Hepatocyte (in vitro differentiated cells): ENCODE results near the gene SH3PXD2A.

Experiments
- EZH2 ChIP-seq: fragments of 200-600 bp; sonication (generic); IDR thresholded peaks from 2 replicates; pipeline ENCODE4 v1.6.1; 2016; ENCODE audit warnings: antibody characterized with exemption, mild to moderate bottlenecking, borderline replicate concordance
- EZH2phosphoT487 ChIP-seq: fragments of 200-600 bp; sonication (generic); IDR thresholded peaks from one replicate; pipeline ENCODE4 v1.6.1; 2018; ENCODE audit warnings: antibody characterized with exemption, mild to moderate bottlenecking, low read depth, moderate library complexity; ENCODE audit not compliant: unreplicated experiment, severe bottlenecking
- TF ChIP-seq, protein P1 (sequence below): fragments of 200-600 bp; sonication (generic); IDR thresholded peaks from 2 replicates; pipeline ENCODE4 v1.5.1; 2016; ENCODE audit warnings: antibody characterized with exemption, mild to moderate bottlenecking; ENCODE audit not compliant: poor library complexity

DNA sequence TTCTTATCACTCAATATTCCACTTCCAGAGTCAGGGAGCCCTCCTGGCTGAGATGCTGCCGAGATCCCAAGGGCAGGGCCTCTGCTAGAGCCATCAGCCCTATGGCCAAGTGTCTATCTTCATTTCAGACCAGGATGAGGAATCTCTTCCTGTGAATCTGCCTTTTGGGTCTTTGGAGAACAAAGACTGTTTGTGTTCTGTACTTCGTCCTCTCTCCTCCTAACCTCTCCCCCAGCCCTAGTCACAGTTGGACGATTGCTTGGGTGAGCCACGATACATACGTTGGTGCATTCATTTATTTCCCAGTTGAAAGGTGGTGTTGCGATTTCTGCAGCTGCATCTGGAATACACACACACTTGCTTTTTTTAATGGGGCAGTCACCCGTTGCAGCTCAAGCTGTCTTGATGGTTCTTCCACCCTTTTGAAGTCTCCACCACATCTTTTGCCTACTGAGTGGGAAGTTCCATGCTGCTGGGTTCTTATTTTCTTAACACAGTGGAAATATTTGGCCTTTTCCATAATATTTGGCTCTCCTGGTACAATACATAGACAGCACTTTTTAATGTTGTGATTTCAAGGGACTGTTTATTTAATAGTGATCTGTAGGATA is 26.7 kb downstream of the SH3PXD2A start:
- TF ChIP-seq, protein P1, sequence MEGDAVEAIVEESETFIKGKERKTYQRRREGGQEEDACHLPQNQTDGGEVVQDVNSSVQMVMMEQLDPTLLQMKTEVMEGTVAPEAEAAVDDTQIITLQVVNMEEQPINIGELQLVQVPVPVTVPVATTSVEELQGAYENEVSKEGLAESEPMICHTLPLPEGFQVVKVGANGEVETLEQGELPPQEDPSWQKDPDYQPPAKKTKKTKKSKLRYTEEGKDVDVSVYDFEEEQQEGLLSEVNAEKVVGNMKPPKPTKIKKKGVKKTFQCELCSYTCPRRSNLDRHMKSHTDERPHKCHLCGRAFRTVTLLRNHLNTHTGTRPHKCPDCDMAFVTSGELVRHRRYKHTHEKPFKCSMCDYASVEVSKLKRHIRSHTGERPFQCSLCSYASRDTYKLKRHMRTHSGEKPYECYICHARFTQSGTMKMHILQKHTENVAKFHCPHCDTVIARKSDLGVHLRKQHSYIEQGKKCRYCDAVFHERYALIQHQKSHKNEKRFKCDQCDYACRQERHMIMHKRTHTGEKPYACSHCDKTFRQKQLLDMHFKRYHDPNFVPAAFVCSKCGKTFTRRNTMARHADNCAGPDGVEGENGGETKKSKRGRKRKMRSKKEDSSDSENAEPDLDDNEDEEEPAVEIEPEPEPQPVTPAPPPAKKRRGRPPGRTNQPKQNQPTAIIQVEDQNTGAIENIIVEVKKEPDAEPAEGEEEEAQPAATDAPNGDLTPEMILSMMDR: no peak
- TF ChIP-seq EZH2phosphoT487: no peak
- TF ChIP-seq EZH2: no peak
